ENCODE measurements around the gene PARP14.
"Not testable (repeated sequence)": the region's sequence is repeated elsewhere in the genome, so short reads cannot be mapped to it uniquely, and the experiment has no call there.

The PARP14 gene

DNA sequence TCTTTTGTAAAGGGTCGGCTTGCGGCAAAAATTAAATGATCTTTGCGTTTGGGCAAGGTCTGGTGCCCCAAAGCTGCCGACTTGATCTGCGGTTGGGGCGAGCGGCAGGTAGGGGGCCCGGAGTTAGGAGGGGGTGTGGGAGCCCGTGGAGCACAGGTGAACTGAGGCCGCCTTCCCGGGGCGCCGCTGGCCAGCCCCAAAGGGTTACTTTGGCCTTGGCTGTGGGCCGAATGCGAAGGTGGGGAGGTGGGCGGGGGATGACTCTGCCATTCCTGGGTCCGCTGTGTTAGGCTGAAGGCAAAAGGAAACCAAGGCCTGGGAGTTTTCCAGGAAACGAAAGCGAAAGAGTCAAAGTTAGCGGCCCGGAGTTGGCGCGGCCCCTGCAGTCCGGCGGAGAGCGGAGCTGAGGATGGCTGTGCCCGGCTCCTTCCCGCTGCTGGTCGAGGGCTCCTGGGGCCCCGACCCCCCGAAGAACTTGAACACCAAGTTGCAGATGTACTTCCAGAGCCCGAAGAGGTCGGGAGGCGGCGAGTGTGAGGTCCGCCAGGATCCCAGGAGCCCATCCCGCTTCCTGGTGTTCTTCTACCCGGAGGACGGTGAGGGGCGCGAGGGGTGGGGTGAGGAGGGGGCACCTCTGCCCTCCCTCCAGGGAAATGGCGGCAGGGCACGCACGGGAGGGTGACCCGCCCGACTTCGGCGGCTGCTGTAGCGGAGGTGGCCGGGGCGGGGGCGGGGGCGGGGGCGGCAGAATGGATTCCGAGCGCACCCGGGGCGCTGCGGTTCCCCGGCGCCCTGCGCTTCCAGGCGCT, at the start of gene PARP14:
TSS of gene PARP14 (plus strand) at position 365 of the 809 bp plus-strand sequence. CDS start at position 410, 45 bp downstream.
- peak in 40 of 42 donors; percentile 14 to 79 (median 45) for DNase-seq
- intact Hi-C loops (cut with DNase I), result loop anchor here (1.0 kb wide), 1 partner anchor 116 kb away; the partner anchor contains the start of genes DTX3L and PARP9

- no peak for DNase-seq
- intact Hi-C loops (cut with DNase I), result no loop called here
Measured at GRCh38 chr3:122635789-122636188, 44.9 kb upstream of the PARP14 start.

- intact Hi-C loops (cut with DNase I), result no loop called here
- no peak for DNase-seq
Measured at GRCh38 chr3:122636697-122637096, 43.9 kb upstream of the PARP14 start.

GRCh38 chr3:122640437-122640999, 40.1 kb upstream of the PARP14 start:
- intact Hi-C loops (cut with DNase I), result no loop called here
- DNase-seq, result no peak

DNA sequence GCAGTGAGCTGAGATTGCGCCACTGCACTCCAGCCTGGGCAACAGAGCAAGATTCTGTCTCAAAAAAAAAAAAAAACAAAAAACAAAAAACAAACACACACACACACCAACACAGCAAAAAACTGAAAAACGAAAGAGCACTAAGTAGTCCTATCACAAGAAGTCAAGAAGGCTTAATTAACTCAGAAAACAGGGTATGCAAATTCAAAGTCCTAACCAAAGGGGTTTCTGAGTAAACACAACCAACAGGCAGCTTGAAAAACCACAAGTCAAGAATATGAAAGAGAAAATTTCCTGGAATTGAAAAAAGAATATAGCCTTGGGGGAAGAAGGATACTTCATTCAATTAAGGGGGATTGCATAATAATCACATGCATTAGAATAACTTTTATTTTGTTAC, 37.7 kb upstream of the PARP14 start:
- DNase-seq, result no peak
- intact Hi-C loops (cut with DNase I), result no loop called here

DNA sequence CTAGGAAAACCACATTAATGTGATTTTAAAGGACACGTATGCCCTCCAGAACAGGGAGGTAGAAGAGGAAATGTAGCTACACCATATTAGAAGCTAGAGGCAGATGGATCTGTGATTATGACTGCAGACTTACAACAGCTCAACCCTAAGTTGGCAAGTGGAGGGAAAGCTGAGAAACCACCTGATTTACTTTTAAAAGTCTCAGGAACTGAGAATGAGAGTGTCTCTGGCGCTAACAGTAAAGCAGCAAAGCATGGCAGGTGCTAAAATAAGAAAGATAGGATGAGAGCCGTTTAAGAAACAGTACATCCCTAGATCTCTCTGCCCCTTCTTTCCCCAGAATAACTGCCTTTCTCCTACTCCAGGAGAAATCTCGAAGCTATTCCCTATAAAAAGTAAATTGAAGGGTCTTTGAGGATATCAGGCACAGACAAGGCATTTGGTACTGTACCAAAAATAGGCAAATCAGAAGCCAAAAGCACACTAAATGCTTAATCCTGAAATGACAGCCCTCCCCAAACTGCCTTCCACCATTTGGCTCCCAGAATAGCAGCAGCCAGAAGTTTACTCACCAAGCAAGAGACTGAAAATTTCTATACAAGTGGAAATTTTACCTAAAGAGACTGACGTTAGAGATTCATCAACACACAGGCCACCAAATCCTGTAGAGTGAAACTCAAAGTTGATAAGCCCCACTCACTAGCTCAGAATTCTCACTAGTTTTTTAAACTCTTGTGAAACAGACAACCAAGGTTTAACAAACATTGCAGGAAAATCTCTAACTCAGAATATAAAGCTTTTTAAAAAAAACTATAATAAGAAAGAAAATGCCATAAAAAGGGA, 34.3 kb upstream of the PARP14 start:
- DNase-seq, result no peak
- intact Hi-C loops (cut with DNase I), result no loop called here

DNA sequence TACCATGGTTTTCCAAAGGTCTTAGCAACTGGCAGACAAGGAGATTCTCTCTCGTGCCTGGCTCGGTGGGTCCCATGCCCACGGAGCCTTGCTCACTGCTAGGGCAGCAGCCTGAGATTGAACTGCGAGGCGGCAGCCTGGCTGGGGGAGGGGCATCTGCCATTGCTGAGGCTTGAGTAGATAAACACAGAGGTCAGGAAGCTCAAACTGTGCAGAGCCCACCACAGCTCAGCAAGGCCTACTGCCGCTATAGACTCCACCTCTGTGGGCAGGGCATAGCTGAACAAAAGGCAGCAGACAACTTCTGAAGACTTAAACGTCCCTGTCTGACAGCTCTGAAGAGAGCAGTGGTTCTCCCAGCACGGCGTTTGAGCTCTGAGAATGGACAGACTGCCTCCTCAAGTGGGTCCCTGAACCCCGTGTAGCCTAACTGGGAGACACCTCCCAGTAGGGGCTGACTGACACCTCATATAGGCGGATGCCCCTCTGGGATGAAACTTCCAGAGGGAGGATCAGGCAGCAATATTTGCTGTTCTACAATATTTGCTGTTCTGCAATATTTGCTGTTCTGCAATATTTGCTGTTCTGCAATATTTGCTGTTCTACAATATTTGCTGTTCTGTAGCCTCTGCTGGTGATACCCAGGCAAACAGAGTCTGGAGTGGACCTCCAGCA, 29.3 kb upstream of the PARP14 start:
- intact Hi-C loops (cut with DNase I); DNase-seq: not testable (repeated sequence)

DNA sequence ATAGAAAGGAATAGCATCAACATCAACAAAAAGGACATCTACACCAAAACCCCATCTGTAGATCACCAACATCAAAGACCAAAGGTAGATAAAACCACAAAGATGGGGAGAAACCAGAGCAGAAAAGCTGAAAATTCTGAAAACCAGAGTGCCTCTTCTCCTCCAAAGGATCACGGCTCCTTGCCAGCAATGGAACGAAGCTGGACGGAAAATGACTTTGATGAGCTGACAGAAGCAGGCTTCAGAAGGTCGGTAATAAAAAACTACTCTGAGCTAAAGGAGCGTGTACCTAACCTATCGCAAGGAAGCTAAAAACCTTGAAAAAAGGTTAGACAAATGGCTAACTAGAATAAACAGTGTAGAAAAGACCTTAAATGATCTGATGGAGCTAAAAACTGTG, 28.7 kb upstream of the PARP14 start:
- intact Hi-C loops (cut with DNase I); DNase-seq: not testable (repeated sequence)

GRCh38 chr3:122658336-122658735, 22.3 kb upstream of the PARP14 start:
- intact Hi-C loops (cut with DNase I); DNase-seq: not testable (repeated sequence)

DNA sequence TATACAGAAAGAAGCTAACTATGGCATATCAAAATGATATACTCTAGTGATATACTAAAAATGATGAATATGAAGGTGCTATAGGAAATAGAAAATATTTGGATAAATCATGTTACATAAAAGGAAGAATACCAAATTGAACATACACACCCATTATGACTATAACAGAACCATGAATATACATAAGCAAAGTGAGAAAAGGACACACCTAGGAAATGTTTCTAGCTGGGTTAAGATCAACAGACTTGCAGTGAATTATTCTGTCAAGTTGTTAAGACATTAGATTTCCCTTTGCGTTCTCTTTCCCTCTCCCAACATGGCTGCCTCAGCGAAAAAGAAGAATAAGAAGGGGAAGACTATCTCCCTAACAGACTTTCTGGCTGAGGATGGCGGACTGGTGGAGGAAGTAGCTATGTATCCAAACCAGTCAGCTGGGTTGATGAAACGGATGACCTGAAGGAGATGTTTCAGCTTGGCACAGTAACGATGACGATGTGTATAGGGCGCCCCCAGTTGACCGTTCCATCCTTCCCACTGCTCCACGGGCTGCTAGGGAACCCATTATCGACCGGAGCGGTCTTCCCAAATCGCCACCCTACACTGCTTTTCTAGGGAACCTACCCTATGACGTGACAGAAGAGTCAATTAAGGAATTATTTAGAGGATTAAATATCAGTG, 20.2 kb upstream of the PARP14 start:
- intact Hi-C loops (cut with DNase I), result no loop called here
- DNase-seq, result no peak

- intact Hi-C loops (cut with DNase I), result no loop called here
- DNase-seq, result no peak
Measured at GRCh38 chr3:122661633-122662032, 19.0 kb upstream of the PARP14 start.

DNA sequence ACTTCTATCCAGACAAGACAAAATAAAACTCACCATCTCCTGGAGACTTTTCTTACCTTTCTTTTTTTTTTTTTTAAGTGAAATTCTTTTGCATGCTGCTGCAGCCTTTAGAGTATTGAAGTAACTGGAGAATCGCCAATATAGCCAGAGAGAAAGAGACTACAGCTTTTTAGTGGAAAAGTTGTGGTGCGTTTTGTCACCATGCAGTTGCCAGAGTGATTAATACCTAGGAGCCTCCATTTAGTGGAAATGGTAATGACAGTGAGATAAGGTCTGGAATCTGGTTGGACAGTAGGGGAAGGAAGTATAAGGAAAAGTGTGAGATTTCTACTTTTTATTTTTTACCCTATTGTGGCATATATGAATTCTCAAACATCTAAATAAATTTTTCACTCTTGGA, 18.1 kb upstream of the PARP14 start:
- intact Hi-C loops (cut with DNase I), result no loop called here
- no peak for DNase-seq

- intact Hi-C loops (cut with DNase I), result no loop called here
- DNase-seq, result no peak
Measured at GRCh38 chr3:122665226-122665786, 15.3 kb upstream of the PARP14 start.

- intact Hi-C loops (cut with DNase I), result no loop called here
- no peak for DNase-seq
Measured at GRCh38 chr3:122665881-122666280, 14.8 kb upstream of the PARP14 start.

DNA sequence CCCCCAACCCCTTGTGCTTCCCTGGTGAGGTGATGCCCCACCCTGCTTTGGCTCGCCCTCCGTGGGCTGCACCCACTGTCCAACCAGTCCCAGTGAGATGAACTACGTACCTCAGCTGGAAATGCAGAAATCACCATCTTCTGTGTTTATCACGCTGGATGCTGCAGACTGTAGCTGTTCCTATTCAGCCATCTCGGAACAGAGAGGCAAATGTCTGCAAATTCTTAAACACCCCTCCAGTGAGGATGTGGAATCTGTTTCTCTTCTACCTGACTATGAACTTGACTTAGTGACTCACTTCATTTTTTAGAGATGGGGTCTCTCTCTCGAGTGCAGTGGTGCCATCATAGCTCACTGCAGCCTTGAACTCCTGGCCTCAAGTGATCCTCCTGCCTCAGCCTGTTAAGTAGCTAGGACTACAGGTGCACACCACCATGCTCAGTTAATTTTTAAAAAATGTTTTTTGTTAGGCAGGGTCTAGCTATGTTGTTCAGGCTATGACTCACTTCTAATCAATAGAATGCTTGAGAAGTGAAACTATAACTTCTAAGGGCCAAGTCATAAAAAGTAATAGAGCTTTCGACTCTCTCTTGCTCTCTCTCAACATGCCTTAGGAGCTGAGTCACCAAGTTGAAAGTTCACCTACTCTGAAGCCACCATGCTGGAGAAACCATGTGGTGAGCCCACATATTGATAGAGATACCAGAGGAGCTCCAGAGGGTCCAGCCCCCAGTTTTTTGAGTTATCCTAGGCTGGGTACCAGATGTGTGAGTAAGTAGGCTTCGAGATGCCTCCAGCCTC, 11.5 kb upstream of the PARP14 start:
- DNase-seq, result no peak
- intact Hi-C loops (cut with DNase I), result no loop called here

DNA sequence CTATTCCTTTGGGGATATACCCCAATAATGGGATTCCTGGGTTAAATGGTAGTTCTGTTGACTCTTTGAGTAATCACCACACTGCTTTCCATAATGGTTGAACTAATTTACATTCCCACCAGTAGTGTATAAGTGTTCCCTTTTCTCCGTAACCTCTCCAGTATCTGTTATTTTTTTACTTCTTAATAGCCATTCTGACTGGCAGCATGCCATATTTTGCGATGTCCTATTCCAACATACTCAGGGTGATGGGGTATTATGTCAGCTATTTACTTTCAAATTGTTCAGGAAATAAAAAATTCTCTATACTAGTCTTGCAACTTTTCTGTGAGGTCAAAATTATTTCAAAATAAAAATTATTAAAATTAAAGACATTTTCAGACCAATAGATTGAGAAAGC, 9.1 kb upstream of the PARP14 start:
- DNase-seq, result no peak
- intact Hi-C loops (cut with DNase I), result no loop called here

DNA sequence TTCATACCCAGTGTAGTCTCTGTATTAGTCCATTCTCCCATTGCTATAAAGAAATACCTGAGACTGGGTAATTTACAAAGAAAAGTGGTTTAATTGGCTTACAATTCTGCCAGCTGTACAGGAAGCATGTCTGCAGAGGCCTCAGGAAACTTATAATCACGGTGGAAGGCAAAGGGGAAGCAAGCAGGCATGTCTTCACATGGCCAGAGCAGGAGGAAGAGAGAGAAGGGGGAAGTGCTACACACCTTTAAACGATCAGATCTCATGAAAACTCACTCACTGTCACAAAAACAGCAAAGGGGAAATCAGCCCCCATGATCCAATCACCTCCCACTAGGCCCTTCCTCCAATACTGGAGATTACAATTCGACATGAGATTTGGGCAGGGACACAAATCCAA, 6.3 kb upstream of the PARP14 start:
- no peak for DNase-seq
- intact Hi-C loops (cut with DNase I), result no loop called here

- DNase-seq, result peak in 1 of 42 donors; percentile 13
- intact Hi-C loops (cut with DNase I), result loop anchor here (5.0 kb wide), 1 partner anchor 284 kb away; no protein-coding TSS in a partner anchor
Measured at GRCh38 chr3:122676759-122677158, 3.9 kb upstream of the PARP14 start.
